Measurements from ENCODE around the gene SPATS2L.

The SPATS2L gene

GRCh38 chr2:200415455-200415854, 109.0 kb downstream of the SPATS2L start:
- DNase-seq (ENCODE audit: low read depth) = no peak

- DNase-seq (ENCODE audit: low read depth) = no peak
Measured at GRCh38 chr2:200416878-200417277, 110.4 kb downstream of the SPATS2L start.

GRCh38 chr2:200417366-200417765, 110.9 kb downstream of the SPATS2L start:
- DNase-seq (ENCODE audit: low read depth) = no peak

GRCh38 chr2:200418399-200418798, 111.9 kb downstream of the SPATS2L start:
- no peak for DNase-seq (ENCODE audit: low read depth)

- DNase-seq (ENCODE audit: low read depth) = no peak
Measured at GRCh38 chr2:200419325-200419724, 112.8 kb downstream of the SPATS2L start.

GRCh38 chr2:200421270-200421669, 114.8 kb downstream of the SPATS2L start:
- no peak for DNase-seq (ENCODE audit: low read depth)

GRCh38 chr2:200422071-200422470, 115.6 kb downstream of the SPATS2L start:
- no peak for DNase-seq (ENCODE audit: low read depth)

- no peak for DNase-seq (ENCODE audit: low read depth)
Measured at GRCh38 chr2:200422532-200423261, 116.2 kb downstream of the SPATS2L start.

- DNase-seq (ENCODE audit: low read depth) = no peak
Measured at GRCh38 chr2:200423541-200423940, 117.0 kb downstream of the SPATS2L start.

- no peak for DNase-seq (ENCODE audit: low read depth)
Measured at GRCh38 chr2:200425026-200425821, 118.7 kb downstream of the SPATS2L start.

GRCh38 chr2:200426754-200427153, 120.3 kb downstream of the SPATS2L start:
- DNase-seq (ENCODE audit: low read depth) = no peak

- no peak for DNase-seq (ENCODE audit: low read depth)
Measured at GRCh38 chr2:200428961-200429665, 122.6 kb downstream of the SPATS2L start.

GRCh38 chr2:200430017-200430416, 123.5 kb downstream of the SPATS2L start:
- no peak for DNase-seq (ENCODE audit: low read depth)

- no peak for DNase-seq (ENCODE audit: low read depth)
Measured at GRCh38 chr2:200431996-200432705, 125.7 kb downstream of the SPATS2L start.

- no peak for DNase-seq (ENCODE audit: low read depth)
Measured at GRCh38 chr2:200435379-200435778, 128.9 kb downstream of the SPATS2L start.

GRCh38 chr2:200438251-200438650, 131.8 kb downstream of the SPATS2L start:
- no peak for DNase-seq (ENCODE audit: low read depth)

GRCh38 chr2:200438846-200439245, 132.4 kb downstream of the SPATS2L start:
- no peak for DNase-seq (ENCODE audit: low read depth)

- no peak for DNase-seq (ENCODE audit: low read depth)
Measured at GRCh38 chr2:200439981-200440380, 133.5 kb downstream of the SPATS2L start.

GRCh38 chr2:200442471-200442870, 136.0 kb downstream of the SPATS2L start:
- DNase-seq (ENCODE audit: low read depth) = no peak

- no peak for DNase-seq (ENCODE audit: low read depth)
Measured at GRCh38 chr2:200443376-200443775, 136.9 kb downstream of the SPATS2L start.

GRCh38 chr2:200443916-200444315, 137.4 kb downstream of the SPATS2L start:
- DNase-seq (ENCODE audit: low read depth) = no peak

GRCh38 chr2:200444530-200444929, 138.0 kb downstream of the SPATS2L start:
- DNase-seq (ENCODE audit: low read depth) = no peak
